Neural cell (in vitro differentiated cells): ENCODE data around the gene CDK13. TPM values are rescaled to one million over a fixed set of nuclear protein-coding genes. Genes with fewer than 3 reads are reported as not detected.

Source experiments
- H2AFZ ChIP-seq: fragments of 200-600, 300-800 bp; sonication (generic), shearing (Covaris generic); 2 replicates; pipeline ENCODE4 v1.6.0; 2014; ENCODE audit warnings: low read depth, mild to moderate bottlenecking, antibody characterized with exemption, low read length, moderate library complexity
- H3F3A ChIP-seq: fragments of 200-600 bp; shearing (Covaris generic); 2 replicates; pipeline ENCODE4 v1.6.1; 2016; ENCODE audit warnings: mild to moderate bottlenecking, moderate library complexity, mixed read lengths, antibody characterized with exemption, low read length; ENCODE audit not compliant: insufficient read depth, poor library complexity, severe bottlenecking
- H3K27ac ChIP-seq: fragments of 200-600, 300-800 bp; sonication (generic), shearing (Covaris generic); 2 replicates; pipeline ENCODE4 v1.5.1; 2014; ENCODE audit warnings: mild to moderate bottlenecking, low read length, moderate library complexity
- H3K27me3 ChIP-seq: fragments of 300-800, 200-600 bp; sonication (generic), shearing (Covaris generic); 2 replicates; pipeline ENCODE4 v1.6.0; 2014; ENCODE audit warnings: mild to moderate bottlenecking, low read depth, low read length, moderate library complexity; ENCODE audit not compliant: insufficient read depth
- H3K36me3 ChIP-seq: fragments of 300-800, 200-600 bp; sonication (generic), shearing (Covaris generic); 2 replicates; pipeline ENCODE4 v1.5.1; 2014; ENCODE audit warnings: mild to moderate bottlenecking, antibody characterized with exemption, low read length, moderate library complexity; ENCODE audit not compliant: insufficient read depth
- H3K4me2 ChIP-seq: fragments of 300-800, 200-600 bp; sonication (generic), shearing (Covaris generic); 2 replicates; pipeline ENCODE4 v1.6.0; 2014; ENCODE audit warnings: mild to moderate bottlenecking, low read length
- H3K4me3 ChIP-seq: fragments of 300-800, 200-600 bp; sonication (generic), shearing (Covaris generic); 2 replicates; pipeline ENCODE4 v1.5.1; 2014; ENCODE audit warnings: mild to moderate bottlenecking, low read length, moderate library complexity
- H3K79me2 ChIP-seq: fragments of 200-600 bp; shearing (Covaris generic); replicated peaks from 2 replicates; pipeline ENCODE4 v1.6.0; 2014; ENCODE audit warnings: mild to moderate bottlenecking, low read length, moderate library complexity; ENCODE audit not compliant: insufficient read depth
- H3K9ac ChIP-seq: fragments of 300-800, 200-600 bp; sonication (generic), shearing (Covaris generic); 2 replicates; pipeline ENCODE4 v1.6.1; 2016; ENCODE audit warnings: mild to moderate bottlenecking, low read length, mixed read lengths
- H3K9me2 ChIP-seq: fragments of 200-600 bp; shearing (Covaris generic); 2 replicates; pipeline ENCODE4 v1.6.1; 2016; ENCODE audit warnings: mild to moderate bottlenecking, low read length, mixed read lengths; ENCODE audit not compliant: insufficient read depth
- H3K9me3 ChIP-seq: fragments of 200-600, 300-800 bp; sonication (generic), shearing (Covaris generic); 2 replicates; pipeline ENCODE4 v1.6.1; 2016; ENCODE audit warnings: mild to moderate bottlenecking, mixed run types, low read length, moderate library complexity, mixed read lengths
- H4K20me1 ChIP-seq: fragments of 200-600 bp; shearing (Covaris generic); 2 replicates; pipeline ENCODE4 v1.6.1; 2016; ENCODE audit warnings: mild to moderate bottlenecking, mixed run types; ENCODE audit not compliant: insufficient read depth
- EP300 ChIP-seq: fragments of 450-650 bp; conservative IDR thresholded peaks from 2 replicates; pipeline ENCODE4 v1.6.1; 2014; ENCODE audit warnings: antibody characterized with exemption, mild to moderate bottlenecking, moderate library complexity; ENCODE audit not compliant: poor library complexity, severe bottlenecking
- EZH2 ChIP-seq: fragments of 200-600, 300-800 bp; shearing (Covaris generic), sonication (generic); IDR thresholded peaks from 2 replicates; pipeline ENCODE4 v1.6.1; 2014; ENCODE audit warnings: antibody characterized with exemption, low read length, borderline replicate concordance, mild to moderate bottlenecking; ENCODE audit not compliant: insufficient read depth, poor library complexity, severe bottlenecking
- MXI1 ChIP-seq: fragments of 450-650 bp; conservative IDR thresholded peaks from 2 replicates; pipeline ENCODE4 v1.6.1; 2014; ENCODE audit warnings: antibody characterized with exemption, mild to moderate bottlenecking; ENCODE audit not compliant: poor library complexity, severe bottlenecking
- POLR2AphosphoS5 ChIP-seq: IDR thresholded peaks from 2 replicates; pipeline ENCODE4 v1.6.1; 2012
- RAD21 ChIP-seq: fragments of 450-650 bp; conservative IDR thresholded peaks from 2 replicates; pipeline ENCODE4 v1.6.1; 2014; ENCODE audit warnings: antibody characterized with exemption, mild to moderate bottlenecking, moderate library complexity
- SMC3 ChIP-seq: fragments of 450-650 bp; conservative IDR thresholded peaks from 2 replicates; pipeline ENCODE4 v1.6.1; 2014; ENCODE audit warnings: antibody characterized with exemption, mild to moderate bottlenecking, moderate library complexity; ENCODE audit not compliant: poor library complexity
- TAF1 ChIP-seq: IDR thresholded peaks from 2 replicates; pipeline ENCODE4 v1.6.1; 2012; ENCODE audit warnings: low read depth
- polyA plus RNA-seq: library from polyadenylated mRNA; depleted of rRNA; stranded (reverse); fragments of >200 nt; gene quantifications from 2 replicates; pipeline ENCODE4 v1.2.3, GENCODE V29; 2014
- TF ChIP-seq, protein P1 (sequence below): IDR thresholded peaks from 2 replicates; pipeline ENCODE4 v1.6.1; 2012; ENCODE audit warnings: borderline replicate concordance
- TF ChIP-seq, protein P2 (sequence below): fragments of 450-650 bp; IDR thresholded peaks from 2 replicates; pipeline ENCODE4 v1.5.1; 2014; ENCODE audit warnings: antibody characterized with exemption, mild to moderate bottlenecking, moderate library complexity; ENCODE audit not compliant: poor library complexity, severe bottlenecking

The CDK13 gene
- polyA plus RNA-seq, 1 donor from 2014 or later: 27.0 TPM

DNA sequence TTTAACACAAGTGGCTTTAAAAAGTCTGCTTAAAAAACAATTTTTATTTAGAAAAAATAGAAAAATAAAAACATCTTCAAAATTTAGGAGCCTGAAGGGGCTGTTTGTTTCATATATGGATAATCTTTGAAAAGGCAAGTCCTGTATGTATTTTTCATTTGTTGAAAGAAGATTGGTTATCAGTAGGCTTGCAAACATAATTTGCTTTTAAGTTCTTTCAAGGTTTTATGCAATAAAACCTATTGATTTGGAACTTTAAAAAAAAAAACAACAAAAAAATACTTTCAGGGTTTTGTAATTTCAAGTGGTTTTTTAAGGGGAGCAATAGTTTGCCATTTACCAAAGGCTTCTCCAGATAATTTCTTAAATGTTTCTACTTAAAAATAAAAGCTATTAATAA lies 148.8 kb downstream of the CDK13 start:
- H3K79me2 ChIP-seq: no peaks in the 10 kb centered on the region
- H2AFZ ChIP-seq: no peak overlapping the region
- TF ChIP-seq, protein P1, sequence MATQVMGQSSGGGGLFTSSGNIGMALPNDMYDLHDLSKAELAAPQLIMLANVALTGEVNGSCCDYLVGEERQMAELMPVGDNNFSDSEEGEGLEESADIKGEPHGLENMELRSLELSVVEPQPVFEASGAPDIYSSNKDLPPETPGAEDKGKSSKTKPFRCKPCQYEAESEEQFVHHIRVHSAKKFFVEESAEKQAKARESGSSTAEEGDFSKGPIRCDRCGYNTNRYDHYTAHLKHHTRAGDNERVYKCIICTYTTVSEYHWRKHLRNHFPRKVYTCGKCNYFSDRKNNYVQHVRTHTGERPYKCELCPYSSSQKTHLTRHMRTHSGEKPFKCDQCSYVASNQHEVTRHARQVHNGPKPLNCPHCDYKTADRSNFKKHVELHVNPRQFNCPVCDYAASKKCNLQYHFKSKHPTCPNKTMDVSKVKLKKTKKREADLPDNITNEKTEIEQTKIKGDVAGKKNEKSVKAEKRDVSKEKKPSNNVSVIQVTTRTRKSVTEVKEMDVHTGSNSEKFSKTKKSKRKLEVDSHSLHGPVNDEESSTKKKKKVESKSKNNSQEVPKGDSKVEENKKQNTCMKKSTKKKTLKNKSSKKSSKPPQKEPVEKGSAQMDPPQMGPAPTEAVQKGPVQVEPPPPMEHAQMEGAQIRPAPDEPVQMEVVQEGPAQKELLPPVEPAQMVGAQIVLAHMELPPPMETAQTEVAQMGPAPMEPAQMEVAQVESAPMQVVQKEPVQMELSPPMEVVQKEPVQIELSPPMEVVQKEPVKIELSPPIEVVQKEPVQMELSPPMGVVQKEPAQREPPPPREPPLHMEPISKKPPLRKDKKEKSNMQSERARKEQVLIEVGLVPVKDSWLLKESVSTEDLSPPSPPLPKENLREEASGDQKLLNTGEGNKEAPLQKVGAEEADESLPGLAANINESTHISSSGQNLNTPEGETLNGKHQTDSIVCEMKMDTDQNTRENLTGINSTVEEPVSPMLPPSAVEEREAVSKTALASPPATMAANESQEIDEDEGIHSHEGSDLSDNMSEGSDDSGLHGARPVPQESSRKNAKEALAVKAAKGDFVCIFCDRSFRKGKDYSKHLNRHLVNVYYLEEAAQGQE: no peak
- TF ChIP-seq EZH2 (no peak), TAF1 (no peak), EP300 (no peak), POLR2AphosphoS5 (no peak), RAD21 (no peak), SMC3 (no peak), MXI1 (no peak)
- TF ChIP-seq, protein P2, sequence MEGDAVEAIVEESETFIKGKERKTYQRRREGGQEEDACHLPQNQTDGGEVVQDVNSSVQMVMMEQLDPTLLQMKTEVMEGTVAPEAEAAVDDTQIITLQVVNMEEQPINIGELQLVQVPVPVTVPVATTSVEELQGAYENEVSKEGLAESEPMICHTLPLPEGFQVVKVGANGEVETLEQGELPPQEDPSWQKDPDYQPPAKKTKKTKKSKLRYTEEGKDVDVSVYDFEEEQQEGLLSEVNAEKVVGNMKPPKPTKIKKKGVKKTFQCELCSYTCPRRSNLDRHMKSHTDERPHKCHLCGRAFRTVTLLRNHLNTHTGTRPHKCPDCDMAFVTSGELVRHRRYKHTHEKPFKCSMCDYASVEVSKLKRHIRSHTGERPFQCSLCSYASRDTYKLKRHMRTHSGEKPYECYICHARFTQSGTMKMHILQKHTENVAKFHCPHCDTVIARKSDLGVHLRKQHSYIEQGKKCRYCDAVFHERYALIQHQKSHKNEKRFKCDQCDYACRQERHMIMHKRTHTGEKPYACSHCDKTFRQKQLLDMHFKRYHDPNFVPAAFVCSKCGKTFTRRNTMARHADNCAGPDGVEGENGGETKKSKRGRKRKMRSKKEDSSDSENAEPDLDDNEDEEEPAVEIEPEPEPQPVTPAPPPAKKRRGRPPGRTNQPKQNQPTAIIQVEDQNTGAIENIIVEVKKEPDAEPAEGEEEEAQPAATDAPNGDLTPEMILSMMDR: no peak
- H3K4me2 ChIP-seq: no peak overlapping the region
- peaks cover 11% of the 10 kb centered on the region for H3K36me3 ChIP-seq
- no peaks in the 10 kb centered on the region for H3K9me2 ChIP-seq
- H3K4me3 ChIP-seq: no peak overlapping the region
- no peaks in the 10 kb centered on the region for H3K27me3 ChIP-seq
- no peak overlapping the region for H3K9ac ChIP-seq
- no peaks in the 10 kb centered on the region for H4K20me1 ChIP-seq
- H3K9me3 ChIP-seq: no peaks in the 10 kb centered on the region
- no peak overlapping the region for H3K27ac ChIP-seq
- no peaks in the 10 kb centered on the region for H3F3A ChIP-seq

DNA sequence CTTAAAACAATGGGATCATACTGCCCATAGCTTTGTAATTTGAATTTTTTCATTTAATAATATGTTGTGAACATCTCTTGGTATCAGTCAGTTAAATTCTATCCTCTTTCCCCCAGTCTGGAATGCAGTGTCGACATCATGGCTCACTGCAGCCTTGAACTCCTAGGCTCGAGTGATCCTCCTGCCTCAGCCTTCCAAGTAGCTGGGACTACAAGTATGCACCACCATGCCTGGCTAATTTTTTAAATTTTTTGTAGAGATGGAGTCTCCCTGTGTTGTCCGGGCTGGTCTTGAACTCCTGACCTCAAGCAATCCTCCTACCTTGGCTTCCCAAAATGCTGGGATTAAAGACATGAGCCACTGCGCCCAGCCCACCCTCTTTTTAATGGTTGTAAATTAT lies 149.8 kb downstream of the CDK13 start:
- H3K9me3 ChIP-seq: no peaks in the 10 kb centered on the region
- H3K9me2 ChIP-seq: no peaks in the 10 kb centered on the region
- H3K4me2 ChIP-seq: no peak overlapping the region
- no peak overlapping the region for H3K27ac ChIP-seq
- TF ChIP-seq RAD21: no peak
- no peak for TF ChIP-seq SMC3
- no peak for TF ChIP-seq EP300
- H3K27me3 ChIP-seq: no peaks in the 10 kb centered on the region
- peaks cover 11% of the 10 kb centered on the region for H3K36me3 ChIP-seq
- H4K20me1 ChIP-seq: no peaks in the 10 kb centered on the region
- no peak overlapping the region for H2AFZ ChIP-seq
- no peak overlapping the region for H3K9ac ChIP-seq
- no peaks in the 10 kb centered on the region for H3F3A ChIP-seq
- no peaks in the 10 kb centered on the region for H3K79me2 ChIP-seq
- no peak overlapping the region for H3K4me3 ChIP-seq

DNA sequence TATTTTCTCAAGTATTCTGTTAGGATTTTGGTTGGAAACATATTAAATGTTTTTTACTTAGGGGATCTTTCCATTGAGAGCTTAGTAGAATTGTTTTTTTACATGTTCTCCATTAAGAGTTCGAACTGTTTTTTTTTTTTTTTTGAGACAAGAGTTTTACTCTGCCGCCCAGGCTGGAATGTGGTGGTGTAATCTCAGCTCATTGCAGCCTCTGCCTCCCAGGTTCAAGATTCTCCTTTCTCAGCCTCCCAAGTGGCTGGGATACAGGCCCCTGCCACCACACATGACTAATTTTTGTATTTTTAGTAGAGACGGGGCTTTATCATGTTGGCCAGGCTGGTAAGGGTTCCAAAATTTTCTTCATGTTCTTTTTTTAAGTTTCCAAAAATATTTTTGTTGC lies 151.1 kb downstream of the CDK13 start:
- Histone ChIP-seq H3K9me2 (no peaks in the 10 kb centered on the region), H4K20me1 (no peaks in the 10 kb centered on the region), H3K27ac (no peak overlapping the region), H3K36me3 (no peaks in the 10 kb centered on the region), H3K79me2 (no peaks in the 10 kb centered on the region), H3K9me3 (no peaks in the 10 kb centered on the region), H3K4me3 (no peak overlapping the region), H2AFZ (no peak overlapping the region), H3K27me3 (no peaks in the 10 kb centered on the region), H3K4me2 (no peak overlapping the region), H3F3A (no peaks in the 10 kb centered on the region), H3K9ac (no peak overlapping the region)
- TF ChIP-seq MXI1 (no peak), EP300 (no peak), POLR2AphosphoS5 (no peak)
- TF ChIP-seq, protein P2: no peak
- TF ChIP-seq, protein P1: no peak
